Parathyroid adenoma (tissue), 2 donors: Measurements from ENCODE around the gene BRD3.
"Not testable (repeated sequence)": the region's sequence is repeated elsewhere in the genome, so short reads cannot be mapped to it uniquely, and the experiment has no call there.

ENCODE experiments used
- H2AFZ ChIP-seq: fragments of 300-600 bp; sonication (generic); one replicate; pipeline ENCODE4 v1.7.0; 2017; ENCODE audit warnings: antibody characterized with exemption, mild to moderate bottlenecking
- H3K27ac ChIP-seq: fragments of 300-600 bp; sonication (generic); one replicate; pipeline ENCODE4 v1.7.0; 2017
- H3K27me3 ChIP-seq: fragments of 300-600 bp; sonication (generic); one replicate; pipeline ENCODE4 v1.7.0; 2017; ENCODE audit warnings: low read length; ENCODE audit not compliant: control insufficient read depth, insufficient read depth
- H3K36me3 ChIP-seq: fragments of 300-600 bp; sonication (generic); one replicate; pipeline ENCODE4 v1.7.0; 2017; ENCODE audit warnings: low read length; ENCODE audit not compliant: control insufficient read depth, insufficient read depth
- H3K4me1 ChIP-seq: fragments of 300-600 bp; sonication (generic); one replicate; pipeline ENCODE4 v1.7.0; 2017; ENCODE audit warnings: control low read depth
- H3K4me2 ChIP-seq: fragments of 300-600 bp; sonication (generic); one replicate; pipeline ENCODE4 v1.7.0; 2017; ENCODE audit warnings: low read length
- H3K4me3 ChIP-seq: fragments of 300-600 bp; sonication (generic); one replicate; pipeline ENCODE4 v1.7.0; 2017; ENCODE audit warnings: low read depth, low read length
- H3K79me2 ChIP-seq: fragments of 300-600 bp; sonication (generic); one replicate; pipeline ENCODE4 v1.7.0; 2017; ENCODE audit warnings: control low read depth
- H3K9ac ChIP-seq: fragments of 300-600 bp; sonication (generic); one replicate; pipeline ENCODE4 v1.7.0; 2017; ENCODE audit warnings: mild to moderate bottlenecking
- H3K9me3 ChIP-seq: fragments of 300-600 bp; sonication (generic); one replicate; pipeline ENCODE4 v1.7.0; 2017; ENCODE audit warnings: low read length; ENCODE audit not compliant: control insufficient read depth
- CTCF ChIP-seq: fragments of 300-600 bp; sonication (generic); IDR thresholded peaks from one replicate; pipeline ENCODE4 v1.7.0; 2017; ENCODE audit warnings: antibody characterized with exemption, mild to moderate bottlenecking
- donor health status: primary hyperparathyroidism.

The BRD3 gene

GRCh38 chr9:134088063-134088725 is 20.4 kb upstream of the BRD3 start:
- no peak for TF ChIP-seq CTCF
- no peaks in the 10 kb centered on the region for H3K9me3 ChIP-seq

GRCh38 chr9:134085674-134086073 is 17.8 kb upstream of the BRD3 start:
- Histone ChIP-seq H3K4me2 (no peak overlapping the region), H3K36me3 (no peaks in the 10 kb centered on the region), H2AFZ (no peak overlapping the region), H3K9ac (no peak overlapping the region), H3K4me1 (no peaks in the 10 kb centered on the region), H3K9me3 (no peaks in the 10 kb centered on the region), H3K79me2 (no peaks in the 10 kb centered on the region), H3K27ac (no peak overlapping the region), H3K27me3 (no peaks in the 10 kb centered on the region), H3K4me3 (no peak overlapping the region)
- TF ChIP-seq CTCF = no peak

More at GRCh38 chr9:134088063-134088725, 20.4 kb upstream of the BRD3 start:
- H3K27ac ChIP-seq = no peak overlapping the region
- H3K36me3 ChIP-seq = no peaks in the 10 kb centered on the region
- H3K4me1 ChIP-seq = no peaks in the 10 kb centered on the region
- H2AFZ ChIP-seq = no peak overlapping the region
- no peaks in the 10 kb centered on the region for H3K27me3 ChIP-seq
- H3K4me2 ChIP-seq = no peak overlapping the region
- no peaks in the 10 kb centered on the region for H3K79me2 ChIP-seq
- no peak overlapping the region for H3K9ac ChIP-seq
- H3K4me3 ChIP-seq = no peak overlapping the region

- H3K4me1 ChIP-seq = no peaks in the 10 kb centered on the region
- H3K9ac ChIP-seq = no peak overlapping the region
- no peaks in the 10 kb centered on the region for H3K27me3 ChIP-seq
- no peak for TF ChIP-seq CTCF
- H3K9me3 ChIP-seq = no peaks in the 10 kb centered on the region
- no peak overlapping the region for H3K4me3 ChIP-seq
- no peak overlapping the region for H2AFZ ChIP-seq
- H3K4me2 ChIP-seq = no peak overlapping the region
- H3K36me3 ChIP-seq = no peaks in the 10 kb centered on the region
- no peaks in the 10 kb centered on the region for H3K79me2 ChIP-seq
- H3K27ac ChIP-seq = no peak overlapping the region
These were observed 15.6 kb upstream of the BRD3 start for GRCh38 chr9:134083451-134083850.

- no peaks in the 10 kb centered on the region for H3K9me3 ChIP-seq
- no peaks in the 10 kb centered on the region for H3K27me3 ChIP-seq
- no peak overlapping the region for H3K4me2 ChIP-seq
- H3K36me3 ChIP-seq = no peaks in the 10 kb centered on the region
- H3K4me1 ChIP-seq = no peaks in the 10 kb centered on the region
- H3K4me3 ChIP-seq = no peak overlapping the region
- TF ChIP-seq CTCF = no peak
- no peak overlapping the region for H2AFZ ChIP-seq
- no peaks in the 10 kb centered on the region for H3K79me2 ChIP-seq
- H3K9ac ChIP-seq = no peak overlapping the region
- H3K27ac ChIP-seq = no peak overlapping the region
These were observed 8.8 kb upstream of the BRD3 start for GRCh38 chr9:134076644-134077043.

GRCh38 chr9:134075689-134076088 is 7.9 kb upstream of the BRD3 start:
- not testable (repeated sequence) for H3K9ac ChIP-seq, H3K36me3 ChIP-seq, H3K4me3 ChIP-seq, H3K27me3 ChIP-seq, H2AFZ ChIP-seq, H3K4me2 ChIP-seq, H3K27ac ChIP-seq, H3K9me3 ChIP-seq, H3K4me1 ChIP-seq, H3K79me2 ChIP-seq
